WTC11 (cell line): ENCODE results near the gene KDM4E. TPM values are rescaled to one million over a fixed set of nuclear protein-coding genes. Genes with fewer than 3 reads are reported as not detected.

Experiments used
- ATAC-seq: fragments of 200-7000 bp; cut with Tn5 transposase; 2 replicates; pipeline ENCODE4 v1.10.0; 2021; ENCODE audit warnings: mild to moderate bottlenecking, moderate library complexity
- CTCF ChIA-PET: fragments of 300-600 bp; sonication (Branson Sonifier 250); formaldehyde crosslinking; loops from one replicate; lab custom pipeline; 2021; ENCODE audit warnings: antibody characterized with exemption; lab: Charles Lee
- POLR2A ChIA-PET: fragments of 350-600 bp; sonication (Branson Sonifier 250); formaldehyde crosslinking; loops from one replicate; lab custom pipeline; 2021; ENCODE audit warnings: antibody characterized with exemption; lab: Charles Lee
- DNase-seq: peaks from one replicate; pipeline ENCODE4 v3.0.0; 2021; ENCODE audit warnings: low spot score
- H3K27ac Mint-ChIP-seq: 2 replicates; pipeline ENCODE4 v1.8.0; 2021; ENCODE audit warnings: mixed read lengths
- H3K27me3 Mint-ChIP-seq: 2 replicates; pipeline ENCODE4 v1.8.0; 2021; ENCODE audit warnings: low read depth, mild to moderate bottlenecking, moderate library complexity, mixed read lengths
- H3K36me3 Mint-ChIP-seq: 2 replicates; pipeline ENCODE4 v1.8.0; 2021; ENCODE audit warnings: mixed read lengths
- H3K4me1 Mint-ChIP-seq: 2 replicates; pipeline ENCODE4 v1.8.0; 2022; ENCODE audit warnings: mixed read lengths
- H3K4me3 Mint-ChIP-seq: 2 replicates; pipeline ENCODE4 v1.8.0; 2021; ENCODE audit warnings: mild to moderate bottlenecking, moderate library complexity, mixed read lengths
- H3K9me3 Mint-ChIP-seq: 2 replicates; pipeline ENCODE4 v1.8.0; 2021; ENCODE audit warnings: mixed read lengths
- AR ChIP-seq: fragments of 250-450 bp; sonication (Bioruptor Pico); IDR thresholded peaks from 2 replicates; pipeline ENCODE4 v1.9.0; 2021; ENCODE audit warnings: mild to moderate bottlenecking
- E2F5 ChIP-seq: sonication (generic); formaldehyde crosslinking; IDR thresholded peaks from 2 replicates; pipeline ENCODE4 v1.8.1; 2022; ENCODE audit warnings: mild to moderate bottlenecking, moderate library complexity, missing genetic modification reagents
- ETV6 ChIP-seq: sonication (generic); formaldehyde crosslinking; IDR thresholded peaks from 2 replicates; pipeline ENCODE4 v1.8.1; 2022; ENCODE audit warnings: mild to moderate bottlenecking, missing genetic modification reagents
- FOXK1 ChIP-seq: sonication (generic); formaldehyde crosslinking; IDR thresholded peaks from 2 replicates; pipeline ENCODE4 v1.8.0; 2022; ENCODE audit warnings: mild to moderate bottlenecking, moderate library complexity, missing genetic modification reagents
- GTF2I ChIP-seq: fragments of 250-450 bp; sonication (Bioruptor Pico); conservative IDR thresholded peaks from 2 replicates; pipeline ENCODE4 v1.4.0; 2021; ENCODE audit warnings: mild to moderate bottlenecking
- JAZF1 ChIP-seq: fragments of 250-450 bp; sonication (Bioruptor Pico); IDR thresholded peaks from 2 replicates; pipeline ENCODE4 v1.9.0; 2021; ENCODE audit warnings: moderate library complexity, mild to moderate bottlenecking, inconsistent platforms
- KAT7 ChIP-seq: sonication (generic); formaldehyde crosslinking; IDR thresholded peaks from 2 replicates; pipeline ENCODE4 v1.8.1; 2023; ENCODE audit warnings: missing genetic modification reagents, mild to moderate bottlenecking, borderline replicate concordance
- MYBL2 ChIP-seq: sonication (generic); formaldehyde crosslinking; IDR thresholded peaks from 2 replicates; pipeline ENCODE4 v1.8.1; 2023; ENCODE audit warnings: mild to moderate bottlenecking, moderate library complexity, missing genetic modification reagents
- NR1H2 ChIP-seq: sonication (generic); formaldehyde crosslinking; IDR thresholded peaks from 2 replicates; pipeline ENCODE4 v1.9.0; 2021; ENCODE audit warnings: mild to moderate bottlenecking, moderate library complexity, missing genetic modification reagents
- PREB ChIP-seq: sonication (generic); formaldehyde crosslinking; IDR thresholded peaks from 2 replicates; pipeline ENCODE4 v1.8.1; 2022; ENCODE audit warnings: mild to moderate bottlenecking, missing genetic modification reagents, moderate library complexity, borderline replicate concordance
- SP1 ChIP-seq: sonication (generic); formaldehyde crosslinking; conservative IDR thresholded peaks from 2 replicates; pipeline ENCODE4 v1.8.1; 2022; ENCODE audit warnings: missing genetic modification reagents
- USF1 ChIP-seq: sonication (generic); formaldehyde crosslinking; IDR thresholded peaks from 2 replicates; pipeline ENCODE4 v1.8.0; 2022; ENCODE audit warnings: mild to moderate bottlenecking, missing genetic modification reagents
- ZBTB21 ChIP-seq: sonication (generic); formaldehyde crosslinking; IDR thresholded peaks from 2 replicates; pipeline ENCODE4 v1.8.1; 2023; ENCODE audit warnings: mild to moderate bottlenecking, missing genetic modification reagents, borderline replicate concordance
- ZNF219 ChIP-seq: sonication (generic); formaldehyde crosslinking; IDR thresholded peaks from 2 replicates; pipeline ENCODE4 v1.8.0; 2023; ENCODE audit warnings: missing genetic modification reagents, mild to moderate bottlenecking, borderline replicate concordance
- ZNF232 ChIP-seq: sonication (generic); formaldehyde crosslinking; IDR thresholded peaks from 2 replicates; pipeline ENCODE4 v1.8.0; 2022; ENCODE audit warnings: mild to moderate bottlenecking, missing genetic modification reagents
- ZNF263 ChIP-seq: sonication (generic); formaldehyde crosslinking; IDR thresholded peaks from 2 replicates; pipeline ENCODE4 v1.8.1; 2022; ENCODE audit warnings: low read depth, mild to moderate bottlenecking, moderate library complexity, missing genetic modification reagents
- ZNF396 ChIP-seq: fragments of 250-450 bp; sonication (Bioruptor Pico); IDR thresholded peaks from 2 replicates; pipeline ENCODE4 v1.8.0; 2021; ENCODE audit warnings: mild to moderate bottlenecking, moderate library complexity, borderline replicate concordance
- ZNF416 ChIP-seq: fragments of 250-450 bp; sonication (Bioruptor Pico); IDR thresholded peaks from 2 replicates; pipeline ENCODE4 v1.9.0; 2021; ENCODE audit warnings: mild to moderate bottlenecking, inconsistent platforms
- total RNA-seq: library from RNA; stranded (reverse); gene quantifications from 3 replicates; pipeline ENCODE4 v1.2.3, GENCODE V29; 2021
- TF ChIP-seq, protein P1 (sequence below): sonication (generic); formaldehyde crosslinking; IDR thresholded peaks from 2 replicates; pipeline ENCODE4 v1.8.0; 2023; ENCODE audit warnings: missing genetic modification reagents, mild to moderate bottlenecking, borderline replicate concordance

The KDM4E gene
- total RNA-seq, 1 experiment from 2014 or later = not detected

- POLR2A ChIA-PET = no interaction called here
- TF ChIP-seq ZNF396 (CRISPR knock-in tag) = no peak
- TF ChIP-seq PREB = no peak
- no peak for TF ChIP-seq MYBL2
- no peak for TF ChIP-seq KAT7 (CRISPR knock-in tag)
- TF ChIP-seq NR1H2 (CRISPR knock-in tag) = no peak
- TF ChIP-seq FOXK1 (CRISPR knock-in tag) = no peak
- TF ChIP-seq JAZF1 = no peak
- no peak for TF ChIP-seq ZNF232 (CRISPR knock-in tag)
- TF ChIP-seq ZNF219 = no peak
- TF ChIP-seq, protein P1, sequence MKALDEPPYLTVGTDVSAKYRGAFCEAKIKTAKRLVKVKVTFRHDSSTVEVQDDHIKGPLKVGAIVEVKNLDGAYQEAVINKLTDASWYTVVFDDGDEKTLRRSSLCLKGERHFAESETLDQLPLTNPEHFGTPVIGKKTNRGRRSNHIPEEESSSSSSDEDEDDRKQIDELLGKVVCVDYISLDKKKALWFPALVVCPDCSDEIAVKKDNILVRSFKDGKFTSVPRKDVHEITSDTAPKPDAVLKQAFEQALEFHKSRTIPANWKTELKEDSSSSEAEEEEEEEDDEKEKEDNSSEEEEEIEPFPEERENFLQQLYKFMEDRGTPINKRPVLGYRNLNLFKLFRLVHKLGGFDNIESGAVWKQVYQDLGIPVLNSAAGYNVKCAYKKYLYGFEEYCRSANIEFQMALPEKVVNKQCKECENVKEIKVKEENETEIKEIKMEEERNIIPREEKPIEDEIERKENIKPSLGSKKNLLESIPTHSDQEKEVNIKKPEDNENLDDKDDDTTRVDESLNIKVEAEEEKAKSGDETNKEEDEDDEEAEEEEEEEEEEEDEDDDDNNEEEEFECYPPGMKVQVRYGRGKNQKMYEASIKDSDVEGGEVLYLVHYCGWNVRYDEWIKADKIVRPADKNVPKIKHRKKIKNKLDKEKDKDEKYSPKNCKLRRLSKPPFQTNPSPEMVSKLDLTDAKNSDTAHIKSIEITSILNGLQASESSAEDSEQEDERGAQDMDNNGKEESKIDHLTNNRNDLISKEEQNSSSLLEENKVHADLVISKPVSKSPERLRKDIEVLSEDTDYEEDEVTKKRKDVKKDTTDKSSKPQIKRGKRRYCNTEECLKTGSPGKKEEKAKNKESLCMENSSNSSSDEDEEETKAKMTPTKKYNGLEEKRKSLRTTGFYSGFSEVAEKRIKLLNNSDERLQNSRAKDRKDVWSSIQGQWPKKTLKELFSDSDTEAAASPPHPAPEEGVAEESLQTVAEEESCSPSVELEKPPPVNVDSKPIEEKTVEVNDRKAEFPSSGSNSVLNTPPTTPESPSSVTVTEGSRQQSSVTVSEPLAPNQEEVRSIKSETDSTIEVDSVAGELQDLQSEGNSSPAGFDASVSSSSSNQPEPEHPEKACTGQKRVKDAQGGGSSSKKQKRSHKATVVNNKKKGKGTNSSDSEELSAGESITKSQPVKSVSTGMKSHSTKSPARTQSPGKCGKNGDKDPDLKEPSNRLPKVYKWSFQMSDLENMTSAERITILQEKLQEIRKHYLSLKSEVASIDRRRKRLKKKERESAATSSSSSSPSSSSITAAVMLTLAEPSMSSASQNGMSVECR (CRISPR knock-in tag) = no peak
- no peak for TF ChIP-seq GTF2I (CRISPR knock-in tag)
- TF ChIP-seq ETV6 (CRISPR knock-in tag) = no peak
- TF ChIP-seq ZNF263 (CRISPR knock-in tag) = no peak
- no peak for TF ChIP-seq USF1
- TF ChIP-seq AR (CRISPR knock-in tag) = no peak
- TF ChIP-seq SP1 = no peak
- no peak for TF ChIP-seq E2F5
- TF ChIP-seq ZNF416 (CRISPR knock-in tag) = no peak
- no peak for TF ChIP-seq ZBTB21 (CRISPR knock-in tag)
- TF ChIP-seq, all 79 proteins: peak for 0
- Mint-ChIP-seq H3K4me1 (no peaks in the 10 kb centered on the region), H3K9me3 (peaks cover 8% of the 10 kb centered on the region; the same call in 1 of the 2 replicates), H3K27ac (no peak overlapping the region), H3K36me3 (no peaks in the 10 kb centered on the region), H3K27me3 (peaks cover 13% of the 10 kb centered on the region), H3K4me3 (no peak overlapping the region)
- DNase-seq (no peak), ATAC-seq (no peak)
- CTCF ChIA-PET = no interaction called here
Measured at GRCh38 chr11:95005642-95006041, 19.4 kb upstream of the KDM4E start.
